Prostate gland (tissue), 2 donors: ENCODE data around the gene TMEM14A.

Experiments used
- POLR2A ChIP-seq: fragments of 450-650 bp; IDR thresholded peaks from one replicate; pipeline ENCODE4 v1.6.1; 2016; ENCODE audit warnings: antibody characterized with exemption, mild to moderate bottlenecking
- POLR2AphosphoS5 ChIP-seq: sonication (generic); formaldehyde crosslinking; IDR thresholded peaks from one replicate; pipeline ENCODE4 v1.6.1; 2017; ENCODE audit warnings: antibody characterized with exemption
- TF ChIP-seq, protein P1 (sequence below), 4 experiments: fragments of 200-600 bp in 2 of 4; fragments of 450-650 bp in 2 of 4; sonication (generic) in 2 of 4; IDR thresholded peaks; 1 replicate in 3 of 4; 2 replicates in 1 of 4; pipeline ENCODE4 v1.5.1; 2016 to 2019; ENCODE audit warnings: antibody characterized with exemption in 4 of 4, mild to moderate bottlenecking in 2 of 4, moderate library complexity in 2 of 4

DNA sequence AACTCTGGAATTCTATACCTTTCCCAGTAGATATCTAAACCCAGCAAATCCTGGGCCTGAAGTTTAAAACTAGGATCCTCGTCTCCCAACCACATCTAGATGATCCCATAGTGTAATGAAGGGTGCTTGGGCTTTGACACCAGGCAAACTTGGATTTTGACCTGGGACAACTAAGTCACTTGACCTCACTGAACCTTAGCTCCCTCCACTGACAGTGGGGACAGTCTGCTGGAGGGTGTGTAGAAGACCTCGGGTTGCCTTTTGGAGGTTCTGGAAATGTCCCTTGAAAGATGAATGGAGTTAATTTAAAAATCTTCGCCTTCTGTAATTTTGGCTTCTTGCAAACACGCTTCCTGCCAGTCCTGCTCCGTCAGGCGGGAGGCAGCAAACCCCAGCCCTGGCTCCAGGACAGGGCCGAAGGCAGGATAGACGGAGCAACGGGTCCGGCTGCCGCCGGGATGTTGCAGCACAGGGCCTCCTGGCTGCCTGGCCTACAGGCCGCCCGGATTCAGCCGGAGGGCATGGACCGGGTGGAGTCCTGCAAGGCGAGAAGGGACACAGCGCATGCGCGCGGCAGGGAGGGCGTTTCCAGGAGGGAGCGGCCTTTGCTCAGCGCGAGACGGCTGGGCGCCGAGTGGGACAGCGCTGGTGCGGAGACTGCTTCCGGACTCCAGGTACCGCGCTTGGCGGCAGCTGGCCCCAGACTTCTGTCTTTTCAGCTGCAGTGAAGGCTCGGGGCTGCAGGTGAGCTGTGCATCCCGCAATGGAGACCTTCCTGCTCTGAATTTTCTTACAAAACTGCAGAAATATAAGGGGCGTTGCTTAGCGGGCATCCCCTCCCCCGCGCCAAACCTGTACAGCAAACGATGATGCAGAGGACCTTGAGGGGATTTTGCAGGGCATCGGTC, at the start of gene TMEM14A:
- TF ChIP-seq, protein P1, sequence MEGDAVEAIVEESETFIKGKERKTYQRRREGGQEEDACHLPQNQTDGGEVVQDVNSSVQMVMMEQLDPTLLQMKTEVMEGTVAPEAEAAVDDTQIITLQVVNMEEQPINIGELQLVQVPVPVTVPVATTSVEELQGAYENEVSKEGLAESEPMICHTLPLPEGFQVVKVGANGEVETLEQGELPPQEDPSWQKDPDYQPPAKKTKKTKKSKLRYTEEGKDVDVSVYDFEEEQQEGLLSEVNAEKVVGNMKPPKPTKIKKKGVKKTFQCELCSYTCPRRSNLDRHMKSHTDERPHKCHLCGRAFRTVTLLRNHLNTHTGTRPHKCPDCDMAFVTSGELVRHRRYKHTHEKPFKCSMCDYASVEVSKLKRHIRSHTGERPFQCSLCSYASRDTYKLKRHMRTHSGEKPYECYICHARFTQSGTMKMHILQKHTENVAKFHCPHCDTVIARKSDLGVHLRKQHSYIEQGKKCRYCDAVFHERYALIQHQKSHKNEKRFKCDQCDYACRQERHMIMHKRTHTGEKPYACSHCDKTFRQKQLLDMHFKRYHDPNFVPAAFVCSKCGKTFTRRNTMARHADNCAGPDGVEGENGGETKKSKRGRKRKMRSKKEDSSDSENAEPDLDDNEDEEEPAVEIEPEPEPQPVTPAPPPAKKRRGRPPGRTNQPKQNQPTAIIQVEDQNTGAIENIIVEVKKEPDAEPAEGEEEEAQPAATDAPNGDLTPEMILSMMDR (IDR thresholded peaks at IDR 0.05) = peak in 2 of 4 experiments; percentile 30 to 38
- peak; percentile 62 for TF ChIP-seq POLR2A
- peak; percentile 91 for TF ChIP-seq POLR2AphosphoS5
